Activated T-helper 1 cell treated with anti-CD3 and anti-CD28 coated beads, Interleukin-12 subunit alpha, Interleukin-12 subunit beta, Interleukin-2, Interleukin-4 antibody, amounts not matched to agents 30 ng/mL and 10 ng/mL and 1 ng/mL, durations not matched to agents 14 hours and 24 hours and 36 hours (primary cell): ENCODE results near the gene WWC2. TPM values are rescaled to one million over a fixed set of nuclear protein-coding genes. Genes with fewer than 3 reads are reported as not detected.

Experiments used
- DNase-seq: peaks from one replicate; pipeline ENCODE4 v3.0.0; 2021; ENCODE audit warnings: low spot score
- H3K27ac Mint-ChIP-seq: one replicate; pipeline ENCODE4 v1.8.0; 2021; ENCODE audit warnings: mild to moderate bottlenecking, mixed read lengths
- H3K27me3 Mint-ChIP-seq: one replicate; pipeline ENCODE4 v1.8.0; 2022; ENCODE audit warnings: mild to moderate bottlenecking, moderate library complexity, mixed read lengths; ENCODE audit not compliant: insufficient read depth
- H3K36me3 Mint-ChIP-seq: one replicate; pipeline ENCODE4 v1.8.0; 2021; ENCODE audit warnings: low read depth, mixed read lengths
- H3K4me1 Mint-ChIP-seq: one replicate; pipeline ENCODE4 v1.8.0; 2021; ENCODE audit warnings: low read depth, mixed read lengths
- H3K4me3 Mint-ChIP-seq: one replicate; pipeline ENCODE4 v1.8.0; 2021; ENCODE audit warnings: mild to moderate bottlenecking, moderate library complexity, mixed read lengths
- H3K9me3 Mint-ChIP-seq: one replicate; pipeline ENCODE4 v1.8.0; 2021; ENCODE audit warnings: mixed read lengths
- intact Hi-C: fragments of 100-400 bp; cut with micrococcal nuclease; formaldehyde crosslinking; loops from one replicate; pipeline ENCODE4 v1.15.1; 2024
- total RNA-seq: library from RNA; stranded (reverse); gene quantifications from 2 replicates; pipeline ENCODE4 v1.2.3, GENCODE V29; 2022

The WWC2 gene
- total RNA-seq, 1 donor from 2014 or later: 0.75 TPM

GRCh38 chr4:183094393-183095198 lies 4.5 kb upstream of the WWC2 start:
- intact Hi-C loops: loop anchor here (5.0 kb wide), 1 partner anchor 348 kb away; the partner anchor contains the start of gene CDKN2AIP
- H3K4me3 Mint-ChIP-seq: no peak overlapping the region
- no peaks in the 10 kb centered on the region for H3K36me3 Mint-ChIP-seq
- no peaks in the 10 kb centered on the region for H3K4me1 Mint-ChIP-seq
- no peak overlapping the region for H3K27ac Mint-ChIP-seq
- no peaks in the 10 kb centered on the region for H3K9me3 Mint-ChIP-seq
- H3K27me3 Mint-ChIP-seq: peaks cover 49% of the 10 kb centered on the region
- DNase-seq: no peak

DNA sequence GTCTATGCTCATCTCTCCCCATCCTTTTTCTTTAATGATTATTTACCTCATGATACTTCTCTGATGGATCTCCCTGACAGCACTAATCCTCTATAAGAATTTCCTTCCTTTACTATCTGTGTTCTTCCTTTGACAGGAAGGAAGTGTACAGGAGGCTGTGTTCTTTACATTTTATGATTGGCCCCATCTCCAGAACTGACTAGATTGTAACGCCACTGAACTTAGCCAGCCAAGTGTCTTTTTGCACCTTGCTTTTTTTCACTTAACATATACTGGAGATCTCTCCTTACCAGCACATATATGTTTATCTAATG lies 3.9 kb upstream of the WWC2 start:
- H3K4me3 Mint-ChIP-seq: no peak overlapping the region
- no peaks in the 10 kb centered on the region for H3K36me3 Mint-ChIP-seq
- H3K27me3 Mint-ChIP-seq: peaks cover 50% of the 10 kb centered on the region
- H3K27ac Mint-ChIP-seq: no peak overlapping the region
- intact Hi-C loops: loop anchor here (5.0 kb wide), 1 partner anchor 347 kb away; the partner anchor contains the start of gene CDKN2AIP
- no peaks in the 10 kb centered on the region for H3K4me1 Mint-ChIP-seq
- H3K9me3 Mint-ChIP-seq: no peaks in the 10 kb centered on the region
- DNase-seq: no peak

DNA sequence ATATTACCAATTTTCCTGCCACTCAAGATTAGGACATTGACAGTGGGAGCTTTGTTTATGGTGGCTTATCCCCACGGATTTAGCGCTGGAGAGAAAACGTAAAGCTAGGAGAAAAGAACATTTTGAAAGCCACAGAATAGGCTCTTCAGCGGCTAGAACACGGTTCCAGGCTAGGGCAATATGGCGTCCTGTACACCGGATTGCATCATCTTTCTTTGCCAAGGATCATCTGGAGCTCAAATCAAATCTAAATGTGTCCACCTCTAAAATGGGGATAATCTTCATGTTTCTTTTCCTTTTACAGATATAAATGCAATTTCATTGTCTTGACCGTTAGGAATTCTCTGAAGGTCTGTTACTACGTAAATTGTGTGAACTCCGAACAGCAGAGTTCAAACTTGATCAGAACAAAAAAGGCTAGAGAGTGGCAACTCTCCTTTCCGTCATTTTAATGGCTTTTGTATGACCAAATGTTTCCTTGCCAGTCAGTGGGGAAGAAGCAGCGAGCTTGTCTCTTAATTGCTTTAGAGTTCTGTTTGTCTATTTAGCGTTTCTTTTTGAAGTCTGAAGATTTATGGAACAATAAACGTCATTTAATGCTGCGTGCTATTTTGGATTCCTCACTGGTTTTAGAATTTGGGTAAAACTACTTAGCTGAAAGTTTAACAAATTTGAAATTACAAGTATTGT lies 2.6 kb upstream of the WWC2 start:
- DNase-seq: no peak
- Mint-ChIP-seq H3K27ac (no peak overlapping the region), H3K4me3 (no peak overlapping the region), H3K27me3 (peaks cover 56% of the 10 kb centered on the region), H3K9me3 (no peaks in the 10 kb centered on the region), H3K4me1 (no peaks in the 10 kb centered on the region), H3K36me3 (no peaks in the 10 kb centered on the region)
- intact Hi-C loops: loop anchor here (5.0 kb wide), 1 partner anchor 346 kb away; the partner anchor contains the start of gene CDKN2AIP

DNA sequence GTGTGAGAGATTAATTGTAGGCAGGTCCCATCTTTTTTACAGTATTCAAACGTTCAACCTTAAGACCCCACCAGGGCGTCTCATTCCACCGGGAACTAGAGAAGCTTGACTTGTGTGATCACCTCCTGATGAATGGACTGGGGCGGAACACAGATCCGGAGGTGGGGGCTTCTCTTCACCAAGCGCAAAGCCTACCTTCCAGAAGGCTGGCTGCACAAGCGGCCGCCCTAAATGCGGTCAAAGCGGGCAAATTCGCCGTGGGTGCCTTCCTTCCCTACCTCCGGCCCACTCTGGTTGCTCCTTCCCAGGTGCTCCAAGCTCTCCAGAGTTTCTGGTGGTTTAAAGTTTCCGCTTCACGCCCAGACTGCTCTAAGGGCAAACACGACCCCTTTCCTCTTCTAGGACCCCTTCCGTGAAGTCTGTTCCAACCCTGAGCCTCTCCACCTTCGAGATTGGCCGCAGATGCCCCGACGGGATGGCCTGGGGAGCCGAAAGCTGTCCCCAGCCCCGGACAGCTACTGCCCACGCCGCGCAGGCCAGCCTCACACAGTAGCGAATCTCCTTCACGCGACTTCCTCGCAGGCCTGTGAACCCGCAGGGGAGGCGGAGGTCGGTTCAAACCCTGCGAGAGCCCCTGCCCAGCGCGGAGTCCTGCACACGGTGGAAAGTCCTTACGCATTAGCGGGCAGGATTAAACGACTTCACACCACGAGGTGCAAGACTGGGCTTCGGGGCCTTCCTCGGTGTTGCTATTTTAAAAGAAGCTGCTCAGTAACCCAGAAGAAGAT lies 1.6 kb upstream of the WWC2 start:
- H3K4me1 Mint-ChIP-seq: no peaks in the 10 kb centered on the region
- H3K27me3 Mint-ChIP-seq: peaks cover 64% of the 10 kb centered on the region
- no peaks in the 10 kb centered on the region for H3K36me3 Mint-ChIP-seq
- DNase-seq: no peak
- H3K27ac Mint-ChIP-seq: no peak overlapping the region
- peak overlapping the region; percentile 60 for H3K4me3 Mint-ChIP-seq
- intact Hi-C loops: loop anchor here (2.0 to 5.0 kb wide), 3 partner anchors 87 to 345 kb away; partner anchors contain the start of genes CDKN2AIP and DCTD
- H3K9me3 Mint-ChIP-seq: no peaks in the 10 kb centered on the region

DNA sequence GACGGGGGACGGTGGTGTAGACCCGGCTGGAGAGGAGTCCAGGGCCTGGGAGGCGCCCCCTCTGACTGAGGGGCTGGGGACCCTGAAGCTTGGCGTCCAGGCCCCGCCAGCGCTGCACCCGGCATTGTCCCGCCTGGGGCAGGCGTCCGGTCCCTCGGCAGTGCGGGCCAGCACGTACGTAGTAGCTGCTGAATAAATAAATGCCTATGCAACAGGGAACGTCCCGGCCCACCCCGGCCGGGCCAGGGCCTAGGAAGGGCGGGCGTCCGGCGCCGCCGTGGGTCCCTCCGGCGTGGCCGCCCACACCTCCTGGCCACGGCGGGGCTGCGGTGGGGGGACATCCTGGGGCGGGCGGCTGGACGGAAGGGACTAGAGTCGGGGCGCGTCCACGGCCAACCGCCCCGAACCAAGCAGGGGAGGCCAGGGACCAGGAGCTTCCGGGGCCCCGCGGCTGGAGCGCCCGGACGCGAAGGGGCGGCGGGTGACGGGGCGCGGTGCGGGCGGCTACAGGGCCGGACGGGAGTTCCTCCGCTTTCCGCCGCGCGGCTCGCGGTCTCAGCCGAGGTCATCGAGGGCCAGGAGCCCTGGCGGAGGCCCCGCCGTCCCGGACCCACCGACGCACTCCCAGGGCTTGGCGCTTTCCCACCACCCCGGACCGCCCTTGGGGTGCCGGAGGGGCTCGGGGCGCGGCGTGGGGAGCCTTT lies 886 bp upstream of the WWC2 start:
- peaks cover 72% of the 10 kb centered on the region for H3K27me3 Mint-ChIP-seq
- intact Hi-C loops: loop anchor here (2.0 to 5.0 kb wide), 3 partner anchors 87 to 344 kb away; partner anchors contain the start of genes CDKN2AIP and DCTD

GRCh38 chr4:183099537-183100297 lies 660 bp downstream of the WWC2 start:
- peak overlapping the region; percentile 58 for H3K4me3 Mint-ChIP-seq
- intact Hi-C loops: loop anchor here (2.0 to 5.0 kb wide), 3 partner anchors 85 to 343 kb away; partner anchors contain the start of genes CDKN2AIP and DCTD
- peaks cover 61% of the 10 kb centered on the region for H3K27me3 Mint-ChIP-seq
- DNase-seq: no peak
- H3K4me1 Mint-ChIP-seq: no peaks in the 10 kb centered on the region
- H3K9me3 Mint-ChIP-seq: no peaks in the 10 kb centered on the region
- no peaks in the 10 kb centered on the region for H3K36me3 Mint-ChIP-seq
- H3K27ac Mint-ChIP-seq: no peak overlapping the region

More for the DNA sequence above, 886 bp upstream of the WWC2 start:
- H3K4me1 Mint-ChIP-seq: no peaks in the 10 kb centered on the region
- H3K36me3 Mint-ChIP-seq: no peaks in the 10 kb centered on the region
- DNase-seq: no peak
- peak overlapping the region; percentile 60 for H3K4me3 Mint-ChIP-seq
- no peak overlapping the region for H3K27ac Mint-ChIP-seq
- no peaks in the 10 kb centered on the region for H3K9me3 Mint-ChIP-seq

GRCh38 chr4:183100298-183100599 lies 1.2 kb downstream of the WWC2 start:
- Mint-ChIP-seq H3K9me3 (no peaks in the 10 kb centered on the region), H3K4me1 (no peaks in the 10 kb centered on the region), H3K27ac (no peak overlapping the region), H3K4me3 (peak overlapping the region; percentile 58), H3K27me3 (peaks cover 55% of the 10 kb centered on the region), H3K36me3 (no peaks in the 10 kb centered on the region)
- no peak for DNase-seq
- intact Hi-C loops: no loop called here

DNA sequence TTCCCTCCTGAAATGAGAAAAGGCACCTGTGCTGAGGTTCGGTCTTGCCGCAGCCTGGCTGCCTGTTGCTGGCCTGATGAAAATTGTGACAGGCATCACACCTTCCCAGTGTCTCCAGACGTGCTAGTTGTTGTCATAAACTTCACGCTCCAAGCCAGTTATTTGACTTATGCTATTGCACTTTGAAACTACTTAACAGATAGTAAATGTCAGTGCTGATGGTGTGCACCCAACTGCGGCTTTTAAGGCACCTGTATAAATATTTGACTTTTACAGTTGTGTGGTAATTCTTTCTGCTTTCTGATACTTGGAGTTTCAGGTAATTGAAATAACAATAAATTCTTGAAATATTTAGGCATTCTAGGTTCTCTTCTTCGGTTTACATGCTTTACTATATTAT lies 1.8 kb downstream of the WWC2 start:
- intact Hi-C loops: no loop called here
- Mint-ChIP-seq H3K9me3 (no peaks in the 10 kb centered on the region), H3K27ac (no peak overlapping the region), H3K36me3 (no peaks in the 10 kb centered on the region), H3K4me1 (no peaks in the 10 kb centered on the region), H3K4me3 (no peak overlapping the region), H3K27me3 (peaks cover 51% of the 10 kb centered on the region)
- no peak for DNase-seq

GRCh38 chr4:183101956-183102480 lies 3.0 kb downstream of the WWC2 start:
- DNase-seq: no peak
- Mint-ChIP-seq H3K9me3 (no peaks in the 10 kb centered on the region), H3K4me1 (no peaks in the 10 kb centered on the region), H3K27me3 (peaks cover 41% of the 10 kb centered on the region), H3K4me3 (no peak overlapping the region), H3K27ac (no peak overlapping the region), H3K36me3 (no peaks in the 10 kb centered on the region)
- intact Hi-C loops: no loop called here

DNA sequence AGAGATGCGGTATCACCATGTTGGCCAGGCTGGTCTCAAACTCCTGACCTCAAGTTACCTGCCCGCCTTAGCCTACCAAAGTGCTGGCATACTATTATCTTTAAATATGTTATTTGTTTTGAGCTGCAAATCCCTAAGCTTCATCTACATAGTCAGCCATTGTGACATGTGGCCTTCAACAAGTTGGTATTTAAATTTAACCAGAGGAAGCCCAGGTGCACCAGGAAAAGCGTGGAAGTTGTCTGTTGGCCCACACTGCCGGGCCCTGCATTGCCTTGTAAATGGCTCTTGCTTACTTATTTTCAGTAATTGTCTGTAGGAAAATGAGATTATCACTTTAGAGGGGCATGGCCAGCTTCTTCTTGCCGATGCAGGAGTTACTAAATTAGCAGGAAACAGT lies 6.0 kb downstream of the WWC2 start:
- Mint-ChIP-seq H3K9me3 (no peaks in the 10 kb centered on the region), H3K27ac (no peak overlapping the region), H3K4me1 (no peaks in the 10 kb centered on the region), H3K36me3 (no peaks in the 10 kb centered on the region), H3K27me3 (peaks cover 32% of the 10 kb centered on the region), H3K4me3 (no peak overlapping the region)
- intact Hi-C loops: no loop called here
- no peak for DNase-seq

DNA sequence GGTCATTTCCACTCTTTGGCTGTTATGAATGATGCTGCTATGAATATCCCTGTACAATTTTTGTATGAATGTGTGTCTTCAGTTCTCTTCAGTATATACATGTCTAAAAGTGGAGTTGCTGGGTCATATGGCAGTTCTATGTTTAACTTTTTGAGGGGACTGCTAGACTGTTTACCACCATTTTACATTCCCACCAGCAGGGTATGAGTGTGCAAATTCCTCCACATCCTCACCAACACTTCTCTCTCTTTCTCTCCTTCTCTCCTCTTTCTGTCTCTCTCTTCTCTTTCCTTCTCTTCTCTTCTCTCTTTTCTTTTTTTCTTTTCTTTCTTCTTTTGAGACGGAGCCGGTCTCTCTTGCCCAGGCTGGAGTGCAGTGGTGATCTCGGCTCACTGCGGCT lies 7.8 kb downstream of the WWC2 start:
- no peak overlapping the region for H3K4me3 Mint-ChIP-seq
- intact Hi-C loops: no loop called here
- no peaks in the 10 kb centered on the region for H3K36me3 Mint-ChIP-seq
- H3K4me1 Mint-ChIP-seq: no peaks in the 10 kb centered on the region
- peaks cover 16% of the 10 kb centered on the region for H3K27me3 Mint-ChIP-seq
- no peak for DNase-seq
- H3K27ac Mint-ChIP-seq: no peak overlapping the region
- no peaks in the 10 kb centered on the region for H3K9me3 Mint-ChIP-seq
